HG03469 (cell line): Measurements from ENCODE around the gene NOS3.
"Not testable (repeated sequence)": the region's sequence is repeated elsewhere in the genome, so short reads cannot be mapped to it uniquely, and the experiment has no call there.

Source experiments
- ATAC-seq: cut with Tn5 transposase; IDR thresholded peaks from one replicate; pipeline ENCODE4 v1.9.1; 2021; ENCODE audit warnings: mild to moderate bottlenecking, moderate library complexity, moderate number of reproducible peaks; ENCODE audit not compliant: unreplicated experiment

The NOS3 gene

GRCh38 chr7:151032936-151033863 lies 42.4 kb downstream of the NOS3 start:
- no peak for ATAC-seq

- ATAC-seq, result no peak
Observed at GRCh38 chr7:151033864-151034249, 43.0 kb downstream of the NOS3 start.

- no peak for ATAC-seq
Observed at GRCh38 chr7:151034312-151035025, 43.7 kb downstream of the NOS3 start.

DNA sequence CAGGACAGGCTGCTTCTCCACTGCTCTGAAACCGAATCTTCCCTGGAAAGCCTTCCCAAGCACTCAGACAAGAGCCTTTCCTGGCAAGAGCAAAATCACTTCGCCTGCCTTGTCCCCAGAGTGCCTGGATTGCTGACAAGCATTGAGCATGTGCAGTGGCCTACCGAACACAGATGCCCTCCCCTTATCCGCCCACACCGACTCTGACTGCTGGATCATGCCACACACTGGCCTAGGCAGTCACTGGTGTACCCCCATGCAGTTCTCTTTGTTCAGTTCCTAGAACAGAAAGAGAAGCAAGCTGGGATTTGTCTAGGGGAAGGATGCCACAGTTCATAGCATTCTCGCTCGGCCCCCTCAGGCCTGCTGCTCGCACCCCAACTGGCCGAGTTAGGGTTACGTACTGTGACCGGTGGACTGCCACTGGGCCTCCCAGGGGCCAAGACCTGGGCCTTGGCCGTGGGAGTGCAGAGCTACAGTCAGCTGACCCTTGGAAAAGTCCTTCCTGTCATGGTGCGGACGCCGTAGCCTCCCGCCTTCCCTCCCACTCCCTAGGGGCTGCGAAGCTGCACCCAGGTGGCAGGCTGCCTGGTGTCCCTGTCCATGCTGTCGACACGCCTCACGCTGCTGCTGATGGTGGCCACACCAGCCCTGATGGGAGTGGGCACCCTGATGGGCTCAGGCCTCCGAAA lies 44.4 kb downstream of the NOS3 start:
- no peak for ATAC-seq

GRCh38 chr7:151035902-151036301 lies 45.1 kb downstream of the NOS3 start:
- no peak for ATAC-seq

DNA sequence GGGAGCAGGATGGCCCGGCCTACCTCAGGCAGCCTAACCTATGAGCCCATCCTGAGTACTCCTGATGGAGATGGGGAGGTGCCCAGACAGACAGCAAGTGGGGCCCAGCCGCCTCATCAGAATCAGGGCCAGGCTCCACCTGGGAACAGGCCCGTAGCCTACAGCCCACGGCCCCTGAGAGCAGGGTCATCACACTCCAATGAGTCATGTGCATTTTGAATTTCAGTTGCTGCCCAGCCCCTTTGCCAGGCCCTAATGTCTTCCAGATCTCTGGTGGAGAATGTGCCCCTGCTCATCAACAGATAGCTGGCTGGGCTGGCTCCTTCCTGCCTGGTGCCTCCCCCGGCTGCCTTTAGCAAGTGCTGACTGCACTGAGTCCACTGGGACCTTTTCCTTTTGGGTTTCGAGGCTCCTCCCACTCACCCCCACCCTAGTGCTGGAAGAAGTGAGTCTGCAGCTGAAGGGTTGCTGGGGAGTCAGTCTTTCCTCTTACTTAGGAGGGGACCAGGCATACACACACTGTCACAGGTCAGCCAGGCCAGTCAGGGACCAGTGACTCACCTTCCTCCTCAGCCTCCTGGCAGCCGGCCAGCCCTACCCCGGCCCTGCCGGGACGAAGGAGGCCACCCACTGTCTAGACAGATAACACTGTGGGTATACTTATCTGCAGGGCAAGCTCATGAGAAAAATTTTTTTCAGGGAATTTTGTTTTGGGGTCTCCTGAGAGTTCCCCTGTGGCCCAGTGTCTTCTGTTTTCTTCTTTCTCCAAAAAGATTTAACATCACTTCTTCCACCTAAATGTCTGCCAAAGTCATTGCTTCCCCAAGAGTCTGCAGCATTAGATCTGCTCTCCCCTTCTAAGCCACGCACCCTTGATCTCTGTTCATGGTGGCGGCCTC lies 48.4 kb downstream of the NOS3 start:
- no peak for ATAC-seq

GRCh38 chr7:151039850-151040548 lies 49.2 kb downstream of the NOS3 start:
- no peak for ATAC-seq

DNA sequence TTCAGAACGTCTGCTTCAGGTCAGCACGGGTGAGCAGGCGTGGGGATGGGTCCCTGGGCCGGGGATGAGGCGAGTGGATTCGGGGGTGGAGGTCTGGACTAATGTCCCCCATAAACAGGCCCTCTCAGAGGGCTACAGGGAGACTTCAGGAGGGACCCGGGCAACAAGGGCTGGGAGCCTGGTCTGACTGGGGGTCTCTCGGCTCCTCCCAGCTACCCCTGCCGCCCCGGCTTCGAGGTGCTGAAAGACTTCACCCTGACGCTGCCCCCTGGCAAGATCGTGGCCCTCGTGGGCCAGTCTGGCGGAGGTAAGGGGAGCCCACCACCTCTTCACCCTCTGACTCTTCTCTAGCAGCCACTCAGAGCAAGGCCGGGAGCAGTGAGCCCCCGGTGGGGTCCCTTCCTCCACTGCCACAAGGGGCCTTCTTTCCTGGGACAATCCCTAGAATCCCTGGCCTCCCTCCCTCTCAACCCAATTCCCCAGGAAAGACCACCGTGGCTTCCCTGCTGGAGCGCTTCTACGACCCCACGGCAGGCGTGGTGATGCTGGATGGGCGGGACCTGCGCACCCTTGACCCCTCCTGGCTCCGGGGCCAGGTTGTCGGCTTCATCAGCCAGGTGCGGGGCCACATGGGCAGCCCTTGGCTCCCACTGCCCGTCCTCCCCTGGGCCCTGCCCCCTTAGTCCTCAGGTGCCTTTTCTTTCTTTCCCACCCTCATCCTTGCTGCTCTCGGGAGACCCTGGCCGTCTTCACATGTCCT lies 50.0 kb downstream of the NOS3 start:
- no peak for ATAC-seq

- ATAC-seq, result not testable (repeated sequence)
Observed at GRCh38 chr7:151043449-151043848, 52.6 kb downstream of the NOS3 start.

DNA sequence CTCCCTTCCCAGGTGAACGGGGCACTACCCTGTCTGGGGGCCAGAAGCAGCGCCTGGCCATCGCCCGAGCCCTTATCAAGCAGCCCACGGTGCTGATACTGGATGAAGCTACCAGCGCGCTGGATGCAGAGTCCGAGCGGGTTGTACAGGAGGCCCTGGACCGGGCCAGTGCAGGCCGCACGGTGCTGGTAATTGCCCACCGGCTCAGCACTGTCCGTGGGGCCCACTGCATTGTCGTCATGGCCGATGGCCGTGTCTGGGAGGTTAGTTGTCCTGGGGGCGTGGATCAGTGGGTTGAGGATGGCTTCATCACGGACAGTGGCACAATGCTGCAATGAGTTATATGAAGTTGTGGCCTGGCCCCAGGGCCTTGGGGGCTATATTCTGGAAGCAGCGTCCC lies 53.1 kb downstream of the NOS3 start:
- ATAC-seq, result no peak

DNA sequence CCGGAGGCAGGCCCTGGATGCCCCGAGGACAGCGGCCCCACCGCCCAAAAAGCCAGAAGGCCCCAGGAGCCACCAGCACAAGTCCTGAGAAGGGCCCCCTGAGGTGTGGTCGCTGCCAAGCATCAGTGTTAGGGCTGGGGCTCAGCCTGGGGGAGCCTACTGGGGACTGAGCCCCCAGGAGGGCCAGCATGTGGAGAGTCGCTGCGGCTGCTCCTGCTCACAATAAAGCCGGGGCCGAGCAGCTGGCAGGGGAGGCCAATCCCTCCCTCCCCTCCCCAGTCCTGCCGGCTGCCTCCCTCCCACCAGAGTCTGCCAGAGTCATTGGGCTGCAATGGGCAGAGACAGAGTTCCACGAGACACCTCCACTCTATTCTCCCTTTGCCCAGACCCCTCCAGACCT lies 54.4 kb downstream of the NOS3 start:
- ATAC-seq, result no peak

- no peak for ATAC-seq
Observed at GRCh38 chr7:151045967-151046366, 55.1 kb downstream of the NOS3 start.

- no peak for ATAC-seq
Observed at GRCh38 chr7:151046603-151047573, 56.1 kb downstream of the NOS3 start.

GRCh38 chr7:151047976-151048815 lies 57.4 kb downstream of the NOS3 start, which contains the start of gene ASIC3:
Gene ASIC3, plus strand, starts transcription at chr7:151048531. Its CDS starts 355 bp downstream, at chr7:151048886.
- ATAC-seq, result no peak

DNA sequence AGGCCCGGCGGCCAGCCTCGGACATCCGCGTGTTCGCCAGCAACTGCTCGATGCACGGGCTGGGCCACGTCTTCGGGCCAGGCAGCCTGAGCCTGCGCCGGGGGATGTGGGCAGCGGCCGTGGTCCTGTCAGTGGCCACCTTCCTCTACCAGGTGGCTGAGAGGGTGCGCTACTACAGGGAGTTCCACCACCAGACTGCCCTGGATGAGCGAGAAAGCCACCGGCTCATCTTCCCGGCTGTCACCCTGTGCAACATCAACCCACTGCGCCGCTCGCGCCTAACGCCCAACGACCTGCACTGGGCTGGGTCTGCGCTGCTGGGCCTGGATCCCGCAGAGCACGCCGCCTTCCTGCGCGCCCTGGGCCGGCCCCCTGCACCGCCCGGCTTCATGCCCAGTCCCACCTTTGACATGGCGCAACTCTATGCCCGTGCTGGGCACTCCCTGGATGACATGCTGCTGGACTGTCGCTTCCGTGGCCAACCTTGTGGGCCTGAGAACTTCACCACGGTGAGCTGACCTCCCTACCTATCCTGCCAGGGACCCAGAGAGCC lies 58.2 kb downstream of the NOS3 start:
- ATAC-seq, result no peak

GRCh38 chr7:151051108-151051507 lies 60.3 kb downstream of the NOS3 start:
- no peak for ATAC-seq

DNA sequence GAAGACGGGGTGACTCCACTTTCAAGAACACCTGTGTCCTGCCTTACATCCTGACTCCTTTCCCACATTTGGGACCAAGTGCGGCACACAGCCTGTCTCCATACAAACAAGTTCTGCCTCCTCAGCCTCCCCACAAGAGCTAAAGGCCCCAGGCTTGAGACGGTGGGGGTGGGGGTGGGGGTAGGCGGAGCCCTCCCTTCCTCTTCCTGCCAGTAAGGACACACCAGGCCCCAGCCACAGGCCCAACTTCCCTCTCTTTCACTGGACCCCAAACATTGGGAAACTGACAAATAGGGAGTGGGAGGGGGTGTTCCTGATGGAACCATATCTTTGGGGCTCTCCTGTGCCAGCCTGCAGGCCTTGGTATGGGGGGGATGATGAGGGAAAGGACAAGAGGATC lies 62.3 kb downstream of the NOS3 start:
- no peak for ATAC-seq
